ENCODE results near the gene MIF4GD.

The MIF4GD gene

DNA sequence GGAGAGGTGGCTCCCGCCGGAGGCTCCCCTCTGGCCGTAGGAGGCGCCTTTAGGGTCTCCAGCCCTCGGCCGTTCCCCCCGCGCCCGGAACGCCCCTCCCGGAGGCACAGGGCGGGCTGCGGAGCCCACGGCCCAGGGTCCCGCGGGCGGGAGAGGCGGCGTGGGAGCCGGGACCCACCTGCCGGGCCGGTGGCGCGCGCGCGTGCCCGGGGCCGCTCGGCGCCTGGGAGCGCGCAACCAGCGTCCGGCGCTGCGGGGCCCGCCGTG is at the start of gene MIF4GD:
MIF4GD (minus strand) TSS at position 266 of the 267 bp plus-strand sequence. CDS start 1,036 bp downstream, outside the sequence.
- no peak for TF ChIP-seq ZFX (IDR thresholded peaks at IDR 0.05; ENCODE audit: borderline replicate concordance)
- TF ChIP-seq, protein P1, sequence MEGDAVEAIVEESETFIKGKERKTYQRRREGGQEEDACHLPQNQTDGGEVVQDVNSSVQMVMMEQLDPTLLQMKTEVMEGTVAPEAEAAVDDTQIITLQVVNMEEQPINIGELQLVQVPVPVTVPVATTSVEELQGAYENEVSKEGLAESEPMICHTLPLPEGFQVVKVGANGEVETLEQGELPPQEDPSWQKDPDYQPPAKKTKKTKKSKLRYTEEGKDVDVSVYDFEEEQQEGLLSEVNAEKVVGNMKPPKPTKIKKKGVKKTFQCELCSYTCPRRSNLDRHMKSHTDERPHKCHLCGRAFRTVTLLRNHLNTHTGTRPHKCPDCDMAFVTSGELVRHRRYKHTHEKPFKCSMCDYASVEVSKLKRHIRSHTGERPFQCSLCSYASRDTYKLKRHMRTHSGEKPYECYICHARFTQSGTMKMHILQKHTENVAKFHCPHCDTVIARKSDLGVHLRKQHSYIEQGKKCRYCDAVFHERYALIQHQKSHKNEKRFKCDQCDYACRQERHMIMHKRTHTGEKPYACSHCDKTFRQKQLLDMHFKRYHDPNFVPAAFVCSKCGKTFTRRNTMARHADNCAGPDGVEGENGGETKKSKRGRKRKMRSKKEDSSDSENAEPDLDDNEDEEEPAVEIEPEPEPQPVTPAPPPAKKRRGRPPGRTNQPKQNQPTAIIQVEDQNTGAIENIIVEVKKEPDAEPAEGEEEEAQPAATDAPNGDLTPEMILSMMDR (IDR thresholded peaks at IDR 0.05): no peak

DNA sequence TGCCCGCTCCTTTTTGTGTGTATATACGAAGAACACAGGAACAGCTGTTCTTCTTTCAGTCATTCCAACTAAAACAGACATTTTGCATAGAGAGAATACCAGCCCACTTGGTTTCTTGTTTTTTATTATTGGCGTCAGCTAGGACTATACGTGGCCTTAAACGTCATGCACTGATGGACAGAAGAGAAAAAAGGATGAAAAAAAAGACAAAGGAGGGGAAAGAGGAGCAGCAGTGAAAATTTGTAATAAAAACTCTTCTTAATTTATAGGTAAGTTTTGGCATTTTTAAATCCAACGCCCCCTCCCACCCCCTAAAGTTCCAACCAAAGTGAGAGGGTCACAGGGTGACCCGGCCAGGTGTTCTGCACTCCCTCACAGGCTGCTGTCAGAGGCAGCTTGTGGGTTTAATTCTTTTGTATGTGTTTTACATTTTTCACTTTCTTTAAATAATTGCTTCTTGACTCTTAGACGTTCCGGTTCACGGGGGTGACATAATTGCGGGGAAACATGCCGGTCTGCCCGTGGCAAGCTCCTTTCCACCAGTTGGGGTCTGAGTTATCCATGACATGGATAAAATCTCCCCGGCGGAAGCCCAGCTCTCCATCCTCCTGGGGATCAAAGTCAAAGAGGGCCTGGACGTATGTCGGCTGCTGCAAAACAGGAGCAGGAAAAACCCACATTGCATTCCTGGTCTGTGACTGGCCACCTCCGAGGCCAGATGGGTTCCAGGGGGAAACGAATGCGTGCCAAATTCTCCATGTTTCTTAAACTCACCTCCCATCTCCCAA is 49.1 kb upstream of the MIF4GD start:
- H3K27ac ChIP-seq: no peak overlapping the region
- no peak for TF ChIP-seq ZFX (IDR thresholded peaks at IDR 0.05; ENCODE audit: borderline replicate concordance)
- TF ChIP-seq, protein P1 (IDR thresholded peaks at IDR 0.05): no peak

More for the DNA sequence above, at the start of gene MIF4GD:
- peak within 1 kb of the TSS; percentile 92 for H3K27ac ChIP-seq

GRCh38 chr17:75318615-75319222 is 47.7 kb upstream of the MIF4GD start:
- H3K27ac ChIP-seq: no peak overlapping the region
- TF ChIP-seq, protein P1 (IDR thresholded peaks at IDR 0.05): no peak
- TF ChIP-seq ZFX (IDR thresholded peaks at IDR 0.05; ENCODE audit: borderline replicate concordance): no peak

GRCh38 chr17:75318211-75318610 is 47.2 kb upstream of the MIF4GD start:
- no peak for TF ChIP-seq ZFX (IDR thresholded peaks at IDR 0.05; ENCODE audit: borderline replicate concordance)
- TF ChIP-seq, protein P1 (IDR thresholded peaks at IDR 0.05): no peak
- H3K27ac ChIP-seq: no peak overlapping the region

- TF ChIP-seq ZFX (IDR thresholded peaks at IDR 0.05; ENCODE audit: borderline replicate concordance): no peak
- H3K27ac ChIP-seq: no peak overlapping the region
Observed at GRCh38 chr17:75317671-75318070, 46.6 kb upstream of the MIF4GD start.

- TF ChIP-seq, protein P1 (IDR thresholded peaks at IDR 0.05): no peak
- TF ChIP-seq ZFX (IDR thresholded peaks at IDR 0.05; ENCODE audit: borderline replicate concordance): no peak
- no peak overlapping the region for H3K27ac ChIP-seq
Observed at GRCh38 chr17:75316253-75316652, 45.2 kb upstream of the MIF4GD start.

GRCh38 chr17:75315541-75316243 is 44.7 kb upstream of the MIF4GD start:
- H3K27ac ChIP-seq: no peak overlapping the region
- TF ChIP-seq ZFX (IDR thresholded peaks at IDR 0.05; ENCODE audit: borderline replicate concordance): no peak
- TF ChIP-seq, protein P1 (IDR thresholded peaks at IDR 0.05): no peak

Measured in 22Rv1 (cell line).